Lung microvascular endothelial cell (primary cell): ENCODE results near the gene SYNJ2. TPM values are rescaled to one million over a fixed set of nuclear protein-coding genes. Genes with fewer than 3 reads are reported as not detected.

Source experiments
- DNase-seq, 2 donors: peaks; one replicate each; pipeline versions ENCODE4 v3.0.0 to v3.0.0-alpha.2; 2010; ENCODE audit warnings: low read depth in 2 of 2
- total RNA-seq: library from RNA; depleted of rRNA; stranded (reverse); fragments of >200 nt; gene quantifications from 2 replicates; pipeline ENCODE4 v1.2.1, GENCODE V29; 2014

Gene SYNJ2
- total RNA-seq, 1 donor from 2014 or later, result 12.1 TPM

- DNase-seq, result peak; percentile 34 to 47
Observed at GRCh38 chr6:157996201-157996712, 14.6 kb downstream of the SYNJ2 start.

- DNase-seq, result no peak
Observed at GRCh38 chr6:157996918-157997702, 15.4 kb downstream of the SYNJ2 start.

DNA sequence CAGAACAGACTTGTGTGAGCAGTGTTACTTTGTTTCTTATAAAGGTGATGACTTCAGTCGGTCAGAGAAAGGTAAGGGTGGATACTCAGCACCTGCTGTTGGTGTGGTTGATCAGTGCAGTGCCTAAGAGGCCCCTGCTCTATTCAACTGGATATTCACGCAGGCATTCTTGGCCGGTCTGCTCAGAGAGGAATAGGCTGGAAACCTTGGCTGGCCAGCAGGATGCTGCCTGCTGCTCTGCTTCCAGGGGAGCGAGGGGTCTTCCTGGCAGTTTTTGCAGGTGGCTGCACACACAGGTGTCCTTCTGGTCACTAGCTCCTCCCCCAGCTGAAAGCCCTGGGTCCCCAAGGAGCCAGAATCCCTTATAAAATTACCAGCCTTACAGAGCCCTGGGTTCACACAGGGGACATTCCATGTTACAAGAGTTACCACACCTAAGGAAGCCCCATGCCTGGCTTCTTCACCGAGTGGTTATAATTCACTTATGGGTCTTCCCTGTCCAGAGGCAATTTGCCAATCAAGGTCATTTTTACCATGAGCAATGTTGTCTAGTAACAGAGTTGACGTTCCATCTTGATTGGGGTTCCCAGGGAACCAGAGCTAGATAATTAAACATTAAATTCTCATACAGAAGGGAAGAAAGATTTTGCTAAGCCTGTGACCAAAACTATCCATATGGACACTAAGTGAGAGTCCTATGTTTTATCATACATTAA, 16.4 kb downstream of the SYNJ2 start:
- no peak for DNase-seq

- DNase-seq, result no peak
Observed at GRCh38 chr6:157998707-157999167, 17.1 kb downstream of the SYNJ2 start.

- no peak for DNase-seq
Observed at GRCh38 chr6:157999168-158000051, 17.7 kb downstream of the SYNJ2 start.

DNA sequence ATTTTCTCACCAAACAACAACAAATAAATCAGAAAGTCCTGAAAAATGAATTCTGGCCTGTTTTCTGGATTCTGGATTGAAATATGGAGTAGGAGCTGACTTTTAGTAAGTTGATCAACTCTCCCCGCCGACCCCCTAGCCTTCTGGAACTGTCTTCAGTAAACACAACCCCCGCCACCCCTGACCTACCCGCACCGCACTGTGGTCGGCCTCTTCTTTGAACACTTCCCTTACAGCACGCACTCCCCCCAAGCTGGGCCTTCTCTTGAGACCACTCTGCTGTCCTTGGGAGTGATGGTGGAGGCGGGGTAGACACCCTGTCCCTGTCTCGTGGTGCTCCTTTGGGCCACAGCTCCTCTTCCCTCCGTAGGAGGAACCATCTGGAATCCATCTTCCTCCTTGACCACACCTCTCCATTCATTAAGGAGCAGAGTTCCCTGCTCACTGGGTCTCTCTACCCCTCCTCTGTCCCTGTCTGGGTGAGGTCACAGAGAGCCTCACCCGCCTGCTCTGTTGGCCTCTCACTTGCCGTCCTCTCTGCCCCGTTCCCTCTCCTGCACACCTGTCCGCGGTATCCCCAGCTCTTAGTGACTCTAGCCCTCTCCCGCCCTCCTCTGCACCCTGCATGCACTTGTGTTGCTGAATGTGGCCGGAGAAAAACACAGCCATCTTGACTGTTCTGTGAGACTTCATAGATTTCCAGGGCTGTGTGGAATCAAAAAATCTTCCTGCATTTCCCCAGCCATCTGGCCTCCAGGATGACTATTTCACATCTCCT, 19.1 kb downstream of the SYNJ2 start:
- no peak for DNase-seq

GRCh38 chr6:158002249-158002950, 20.7 kb downstream of the SYNJ2 start:
- no peak for DNase-seq

DNA sequence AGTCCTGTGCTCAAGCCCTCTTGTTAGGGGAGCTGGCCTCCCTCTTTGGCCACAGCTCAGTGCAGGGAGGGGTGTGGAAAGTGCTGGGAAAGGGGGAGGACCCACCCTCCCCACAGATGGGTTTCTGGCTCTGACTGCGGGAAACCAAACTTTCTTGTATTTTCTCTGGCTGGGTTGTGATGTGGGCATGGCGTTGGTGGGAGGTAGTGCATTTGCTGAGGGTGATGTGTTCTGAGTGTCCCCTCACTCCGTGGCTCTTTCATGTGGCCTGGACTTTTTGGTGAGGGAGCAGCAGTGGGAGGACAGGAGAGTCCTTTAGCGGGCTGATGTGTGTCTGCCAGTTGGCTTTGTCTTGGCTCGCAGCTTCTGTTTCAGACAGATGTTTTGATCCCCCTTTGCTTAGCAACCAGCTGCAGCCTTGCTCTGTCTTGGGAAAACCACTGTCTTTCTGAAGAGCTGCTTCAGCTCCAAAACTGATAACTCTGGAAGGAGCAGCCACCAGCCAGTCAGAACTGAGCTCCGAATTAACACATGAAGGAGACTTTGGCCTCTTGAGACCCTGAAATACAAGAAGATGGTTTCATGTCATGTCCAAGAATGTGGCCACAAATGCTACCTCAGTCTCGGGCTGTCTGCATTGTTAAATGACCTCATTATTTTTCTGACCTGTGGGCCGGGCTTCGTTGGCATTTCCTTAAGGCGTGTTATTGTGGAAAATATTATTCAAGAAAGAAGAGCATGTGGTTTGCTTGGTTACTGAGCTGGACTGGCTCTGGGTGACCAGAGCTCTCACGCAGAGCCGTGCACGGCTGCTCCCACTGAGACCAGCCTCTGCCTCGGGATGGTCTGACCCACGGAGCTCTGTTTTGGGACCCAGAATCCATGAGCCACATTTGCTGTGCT, 21.5 kb downstream of the SYNJ2 start:
- peak; percentile 84 to 95 for DNase-seq

DNA sequence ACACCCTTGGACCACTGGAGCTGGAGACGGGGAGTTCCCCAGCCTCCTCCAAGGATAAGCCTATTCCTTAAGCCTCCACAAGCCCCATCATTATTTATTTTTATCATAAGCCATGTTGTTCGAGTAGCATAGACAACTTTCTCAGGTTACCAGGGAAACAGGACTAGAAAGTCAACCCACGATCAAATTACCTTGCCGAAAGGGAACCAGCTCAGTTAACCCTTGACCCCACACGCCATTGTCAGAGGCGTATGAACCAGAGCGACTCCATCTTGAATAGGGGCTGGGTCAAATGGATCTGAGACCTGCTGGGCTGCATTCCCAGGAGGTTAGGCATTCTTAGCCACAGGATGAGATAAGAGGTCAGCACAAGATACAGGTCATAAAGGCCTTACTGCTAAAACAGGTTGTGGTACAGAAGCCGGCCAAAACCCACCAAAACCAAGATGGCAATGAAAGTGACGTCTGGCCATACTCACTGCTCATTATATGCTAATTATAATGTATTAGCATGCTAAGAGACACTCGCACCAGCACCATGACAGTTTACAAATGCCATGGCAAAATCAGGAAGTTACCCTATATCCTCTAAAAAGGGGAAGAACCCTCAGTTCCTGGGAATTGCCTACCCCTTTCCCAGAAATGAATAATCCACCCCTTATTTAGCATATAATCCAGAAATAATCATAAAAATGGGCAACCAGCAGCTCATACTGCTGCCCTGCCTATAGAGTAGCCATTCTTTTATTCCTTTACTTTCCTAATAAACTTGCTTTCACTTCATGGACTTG, 22.4 kb downstream of the SYNJ2 start:
- DNase-seq, result no peak

DNA sequence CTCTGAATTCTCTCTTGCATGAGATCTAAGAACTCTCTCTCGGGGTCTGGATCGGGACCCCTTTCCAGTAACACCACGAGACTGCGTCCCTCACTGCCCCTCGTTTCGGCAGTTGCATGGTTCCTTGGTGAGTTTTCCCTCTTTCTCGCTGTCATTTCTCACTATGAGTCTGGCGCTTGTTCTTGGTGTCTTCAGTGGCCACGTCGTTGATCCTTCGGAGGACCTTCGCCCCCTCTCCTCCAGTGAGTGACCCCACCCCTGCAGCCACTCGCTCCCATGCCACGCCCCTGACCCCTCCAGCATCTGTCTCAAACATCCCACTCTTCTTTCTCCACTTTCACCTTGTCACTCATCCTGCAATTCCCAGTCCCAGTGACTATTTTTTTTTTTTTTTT, 23.0 kb downstream of the SYNJ2 start:
- DNase-seq, result no peak

DNA sequence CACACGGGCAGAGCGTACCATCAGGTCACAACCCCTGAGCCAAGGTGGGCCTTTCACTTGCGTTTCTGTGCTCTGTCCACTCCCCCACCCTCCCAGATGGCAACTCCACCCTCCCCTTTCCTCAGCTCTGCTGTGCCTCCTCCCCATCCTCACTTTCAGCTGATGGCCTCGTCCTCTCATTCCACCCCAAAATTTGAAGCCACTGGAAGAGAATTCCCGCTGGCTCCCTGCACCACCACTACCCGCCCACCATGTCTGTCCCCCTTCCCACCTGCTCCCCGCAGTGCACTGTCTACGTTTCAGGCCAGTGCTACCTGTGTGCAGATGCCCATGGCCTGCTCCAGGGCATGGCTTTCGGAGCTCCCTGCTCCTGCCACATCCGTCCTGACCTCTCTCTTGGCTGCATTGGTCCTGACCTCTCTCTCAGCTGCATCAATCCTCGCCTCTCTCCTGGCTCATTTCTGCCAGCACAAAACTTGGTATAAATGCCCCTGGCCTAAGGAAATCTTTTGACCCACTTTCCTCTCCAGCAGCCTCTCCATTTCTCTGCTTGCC, 24.0 kb downstream of the SYNJ2 start:
- DNase-seq, result no peak

GRCh38 chr6:158006331-158006730, 24.7 kb downstream of the SYNJ2 start:
- DNase-seq, result no peak

- DNase-seq, result no peak
Observed at GRCh38 chr6:158006821-158007570, 25.3 kb downstream of the SYNJ2 start.

GRCh38 chr6:158008864-158009113, 27.1 kb downstream of the SYNJ2 start:
- no peak for DNase-seq

DNA sequence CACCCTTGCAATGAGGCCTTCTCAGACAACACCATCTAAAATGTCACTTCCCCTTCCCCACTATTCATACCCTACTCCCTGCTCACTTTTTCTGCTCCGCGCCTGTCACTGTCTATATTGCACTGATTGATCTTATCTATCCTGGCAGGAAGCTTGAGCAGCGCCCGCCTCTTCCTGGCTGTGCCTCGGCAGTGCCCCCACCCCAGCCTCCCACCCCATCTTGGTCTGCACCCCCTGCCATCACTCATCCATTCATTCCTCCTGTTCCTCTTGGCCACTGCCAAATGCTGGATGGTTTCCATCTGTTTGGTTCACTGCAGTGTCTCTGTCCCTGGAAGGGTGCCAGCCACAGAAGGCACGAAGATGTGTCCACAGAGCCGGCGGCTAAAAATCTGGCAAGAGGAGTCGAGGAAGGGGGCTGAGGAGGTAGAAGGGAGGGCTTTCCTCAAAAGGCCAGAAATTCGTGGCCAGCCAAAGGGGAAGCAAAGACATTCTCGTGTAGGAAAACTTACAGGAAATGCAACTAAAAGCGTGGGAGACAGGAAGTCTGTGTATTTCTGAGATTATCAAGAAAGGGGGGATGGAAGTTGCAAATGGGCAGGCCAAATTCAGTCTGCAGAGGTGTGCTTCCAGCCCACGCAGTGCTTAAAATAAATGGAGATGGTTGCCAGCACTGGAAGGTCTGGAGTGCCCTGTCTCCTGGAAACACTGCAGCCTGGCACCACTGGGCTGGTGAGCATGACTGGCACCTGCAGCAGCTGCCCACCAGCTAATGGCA, 27.6 kb downstream of the SYNJ2 start:
- DNase-seq, result peak; percentile 85 to 87

GRCh38 chr6:158009935-158010585, 28.4 kb downstream of the SYNJ2 start:
- DNase-seq, result no peak
